Nephron progenitor cell (in vitro differentiated cells): ENCODE measurements around the gene SP6.

ENCODE experiments used
- DNase-seq: peaks from one replicate; pipeline ENCODE4 v3.0.0; 2021
- H3K27ac Mint-ChIP-seq: 2 replicates; pipeline ENCODE4 v1.8.0; 2021; ENCODE audit warnings: mild to moderate bottlenecking, moderate library complexity, mixed read lengths
- H3K27me3 Mint-ChIP-seq: 2 replicates; pipeline ENCODE4 v1.8.0; 2021; ENCODE audit warnings: mild to moderate bottlenecking, low read depth, mixed read lengths; ENCODE audit not compliant: poor library complexity
- H3K36me3 Mint-ChIP-seq: 2 replicates; pipeline ENCODE4 v1.8.0; 2021; ENCODE audit warnings: low read depth, mixed read lengths
- H3K4me1 Mint-ChIP-seq: 2 replicates; pipeline ENCODE4 v1.8.0; 2021; ENCODE audit warnings: mixed read lengths
- H3K4me3 Mint-ChIP-seq: 2 replicates; pipeline ENCODE4 v1.8.0; 2021; ENCODE audit warnings: mild to moderate bottlenecking, moderate library complexity, mixed read lengths
- H3K9me3 Mint-ChIP-seq: 2 replicates; pipeline ENCODE4 v1.8.0; 2021; ENCODE audit warnings: mild to moderate bottlenecking, moderate library complexity, mixed read lengths
- CTCF ChIP-seq: fragments of 200-600 bp; sonication (generic); IDR thresholded peaks from 2 replicates; pipeline ENCODE4 v1.5.0; 2021; ENCODE audit warnings: antibody characterized with exemption

The SP6 gene

GRCh38 chr17:47895856-47896671 lies 45.1 kb upstream of the SP6 start, which contains the start of gene SP2:
SP2 (plus strand) TSS chr17:47896236; CDS start chr17:47896287, 51 bp downstream.
- Mint-ChIP-seq H3K4me3 (peak within 1 kb of the TSS; percentile 97), H3K36me3 (no peaks in the 10 kb centered on the region), H3K4me1 (peaks cover 65% of the 10 kb centered on the region), H3K9me3 (no peaks in the 10 kb centered on the region), H3K27me3 (peaks cover 3% of the 10 kb centered on the region), H3K27ac (peak within 1 kb of the TSS; percentile 98)
- peak; percentile 98 for DNase-seq
- no peak for TF ChIP-seq CTCF

DNA sequence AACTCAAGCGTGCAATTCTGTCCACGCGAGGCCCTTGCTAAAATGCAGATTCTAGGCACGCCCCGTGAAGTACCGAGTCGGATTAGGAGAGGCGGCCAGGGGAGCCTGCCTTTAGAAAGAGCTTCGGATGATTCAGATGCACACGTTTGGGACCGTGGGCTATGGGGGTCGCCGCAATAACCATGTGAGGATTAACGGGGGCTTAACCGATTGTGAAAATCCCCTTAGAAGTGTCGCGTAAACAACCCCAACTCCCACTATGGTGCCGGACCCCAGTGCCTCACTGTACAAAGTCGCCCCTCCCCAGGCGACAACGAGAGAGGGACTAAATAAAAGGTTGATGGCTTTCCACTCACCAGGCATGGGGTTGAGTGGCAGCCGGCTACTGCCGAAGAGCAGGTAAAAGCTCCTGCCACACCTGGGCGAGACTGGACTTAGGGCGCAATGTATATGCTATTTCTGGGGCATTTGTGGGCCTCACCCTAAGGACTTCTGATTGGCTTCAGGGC lies 44.4 kb upstream of the SP6 start:
- Mint-ChIP-seq H3K36me3 (no peaks in the 10 kb centered on the region), H3K4me3 (peak overlapping the region; percentile 97), H3K4me1 (peaks cover 60% of the 10 kb centered on the region), H3K27me3 (peaks cover 3% of the 10 kb centered on the region), H3K27ac (peak overlapping the region; percentile 72), H3K9me3 (no peaks in the 10 kb centered on the region)
- TF ChIP-seq CTCF, result no peak
- no peak for DNase-seq

DNA sequence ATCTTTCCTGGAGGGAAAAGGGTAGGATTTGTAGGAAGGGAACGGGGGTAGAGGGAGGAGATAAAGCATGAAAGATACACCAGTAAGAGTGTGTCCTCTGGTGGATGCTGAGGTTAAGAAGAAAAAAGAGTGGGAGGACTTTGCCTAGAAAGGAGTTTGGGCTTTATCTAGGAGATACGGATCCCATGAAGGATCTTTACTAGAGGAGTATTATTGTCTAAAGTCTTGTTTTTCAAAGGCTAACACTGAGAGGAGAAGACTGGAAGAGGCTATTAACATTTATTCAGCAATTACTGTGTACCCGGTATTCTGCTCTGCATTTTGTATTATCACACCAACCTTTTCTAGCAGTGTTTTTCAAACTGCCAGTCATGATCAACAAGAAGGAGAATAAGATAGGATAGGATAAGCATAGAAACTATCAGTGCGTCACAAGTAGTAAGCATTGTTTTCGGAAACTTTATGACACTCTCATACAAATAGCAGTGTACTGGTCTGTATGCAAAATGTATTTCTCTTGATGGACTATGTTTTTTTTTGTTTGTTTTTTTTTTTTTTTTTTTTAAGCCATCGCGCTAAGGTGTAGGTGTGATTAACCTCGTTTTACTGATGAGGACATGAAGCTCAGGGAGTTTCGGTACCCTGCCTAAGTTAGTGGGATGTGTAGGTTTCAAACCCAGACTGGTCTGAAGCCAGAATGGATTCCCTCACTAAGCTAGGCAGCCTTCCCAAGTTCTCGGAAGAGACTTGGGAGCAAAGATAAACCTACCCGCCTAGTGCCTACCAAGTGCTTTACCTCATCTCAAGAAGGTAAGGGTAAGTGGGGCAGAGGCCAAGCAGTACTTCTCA lies 43.8 kb upstream of the SP6 start:
- Mint-ChIP-seq H3K36me3 (no peaks in the 10 kb centered on the region), H3K9me3 (no peaks in the 10 kb centered on the region), H3K4me3 (peak overlapping the region; percentile 97), H3K27me3 (peaks cover 3% of the 10 kb centered on the region), H3K4me1 (peaks cover 59% of the 10 kb centered on the region), H3K27ac (no peak overlapping the region)
- no peak for TF ChIP-seq CTCF
- DNase-seq, result no peak

DNA sequence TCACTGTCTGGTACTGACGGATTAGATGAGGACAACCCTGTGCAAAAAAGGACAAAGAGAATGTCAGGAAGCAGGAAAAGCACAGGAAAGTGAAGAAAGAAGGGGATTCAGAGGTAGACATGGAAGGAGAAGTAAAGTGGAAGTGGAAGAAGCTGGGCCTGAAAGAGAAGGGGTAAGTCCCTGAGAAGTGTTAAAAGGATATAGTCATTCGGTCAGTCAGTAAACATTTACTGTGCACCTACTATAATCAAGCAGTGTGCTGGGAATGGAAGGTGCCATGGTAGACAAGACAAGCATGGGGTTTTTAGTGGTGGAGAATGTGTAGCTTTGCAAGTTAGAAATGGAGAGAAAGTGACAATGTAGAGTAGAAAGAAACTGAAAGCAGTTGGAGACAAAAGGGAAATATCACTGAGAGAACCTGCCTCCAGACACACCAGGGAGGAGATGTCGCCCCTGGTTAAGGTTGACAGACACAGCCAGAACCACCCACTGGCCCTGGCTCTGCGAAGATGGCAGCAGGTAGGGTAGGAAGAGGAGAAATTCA lies 40.7 kb upstream of the SP6 start:
- Mint-ChIP-seq H3K27me3 (peaks cover 6% of the 10 kb centered on the region), H3K4me1 (peaks cover 47% of the 10 kb centered on the region), H3K36me3 (no peaks in the 10 kb centered on the region), H3K4me3 (no peak overlapping the region), H3K27ac (no peak overlapping the region), H3K9me3 (no peaks in the 10 kb centered on the region)
- DNase-seq, result no peak
- no peak for TF ChIP-seq CTCF

DNA sequence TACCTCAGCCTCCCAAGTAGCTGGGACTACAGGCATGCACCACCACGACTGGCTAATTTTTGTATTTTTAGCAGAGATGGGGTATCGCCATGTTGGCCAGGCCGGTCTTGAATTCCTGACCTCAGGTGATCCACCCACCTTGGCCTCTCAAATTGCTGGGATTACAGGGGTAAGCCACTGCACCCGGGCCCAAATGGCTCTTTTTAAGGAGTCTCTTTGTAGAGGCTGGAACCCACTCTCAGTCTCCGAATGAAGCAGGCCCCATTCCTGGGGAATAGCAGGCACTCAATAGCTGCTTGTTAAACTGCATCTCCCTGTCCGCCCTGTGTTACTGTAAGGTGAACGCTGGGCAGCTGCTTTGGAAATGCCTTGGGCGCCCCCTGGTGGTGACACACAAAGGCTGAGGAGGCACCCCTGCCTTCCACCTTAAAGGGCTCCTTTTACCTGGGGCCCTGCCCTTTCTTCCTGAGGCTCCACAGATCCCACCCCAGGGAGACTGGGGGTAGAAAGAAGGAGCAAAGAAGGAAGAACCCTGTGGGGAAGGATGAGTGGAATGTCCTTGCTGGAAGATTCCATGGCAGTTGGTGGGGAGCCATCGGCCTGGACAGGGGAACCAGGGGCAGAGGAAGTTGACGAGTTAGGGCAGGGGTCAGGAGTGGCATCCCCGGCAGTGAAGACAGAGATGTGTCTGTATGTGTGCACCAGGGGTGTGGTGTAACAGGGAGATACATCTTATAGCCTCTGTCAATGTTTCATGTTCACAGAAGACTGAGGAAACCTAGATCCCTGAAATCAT lies 39.0 kb upstream of the SP6 start:
- H3K4me1 Mint-ChIP-seq, result peaks cover 59% of the 10 kb centered on the region
- no peak overlapping the region for H3K27ac Mint-ChIP-seq
- no peak overlapping the region for H3K4me3 Mint-ChIP-seq
- peaks cover 6% of the 10 kb centered on the region for H3K27me3 Mint-ChIP-seq
- TF ChIP-seq CTCF, result peak; percentile 98
- peak; percentile 95 for DNase-seq
- no peaks in the 10 kb centered on the region for H3K36me3 Mint-ChIP-seq
- H3K9me3 Mint-ChIP-seq, result no peaks in the 10 kb centered on the region
